Measurements from ENCODE around the gene ZNF654. TPM values are rescaled to one million over a fixed set of nuclear protein-coding genes. Genes with fewer than 3 reads are reported as not detected.

Gene ZNF654
- total RNA-seq: 12.1 and 20.8 TPM in 2 replicates

GRCh38 chr3:88058581-88059379, at the start of gene ZNF654, which contains the start of gene CGGBP1:
Gene ZNF654, plus strand, starts transcription at chr3:88059255. Its CDS starts 65 bp downstream, at chr3:88059320.
Gene CGGBP1, minus strand, starts transcription at chr3:88059005. Its CDS starts 3,029 bp downstream, at chr3:88055976.

GRCh38 chr3:88149509-88150362, 90.7 kb downstream of the ZNF654 start, which contains the start of gene C3orf38:
Gene C3orf38, plus strand, starts transcription at chr3:88149959. Its CDS starts 94 bp downstream, at chr3:88150053.

Other genes starting within 250 kb of the ZNF654 start
- gene CGGBP1, start 250 bp upstream of the ZNF654 start, total RNA-seq: 36.8 and 50.8 TPM in 2 replicates
- 21.0 and 27.8 TPM in 2 replicates for gene C3orf38, start 90.7 kb downstream of the ZNF654 start, total RNA-seq

Measured in smooth muscle cell of bladder (primary cell).